Activated CD8-positive, alpha-beta T cell treated with anti-CD3 and anti-CD28 coated beads for 36 hours (primary cell): ENCODE results near the gene SRRM3. TPM values are rescaled to one million over a fixed set of nuclear protein-coding genes. Genes with fewer than 3 reads are reported as not detected.
"Not testable (repeated sequence)": the region's sequence is repeated elsewhere in the genome, so short reads cannot be mapped to it uniquely, and the experiment has no call there.

ENCODE experiments used
- ATAC-seq: fragments of 200-7000 bp; cut with Tn5 transposase; one replicate; pipeline ENCODE4 v1.10.0; 2021; ENCODE audit warnings: mild to moderate bottlenecking, moderate library complexity
- CTCF ChIA-PET: fragments of 350-600 bp; sonication (Branson Sonifier 250); formaldehyde crosslinking; loops from one replicate; lab custom pipeline; 2021; ENCODE audit warnings: antibody characterized with exemption; lab: Charles Lee
- POLR2A ChIA-PET: fragments of 350-600 bp; sonication (Branson Sonifier 250); formaldehyde crosslinking; loops from one replicate; lab custom pipeline; 2021; ENCODE audit warnings: antibody characterized with exemption; lab: Charles Lee
- DNase-seq: peaks from one replicate; pipeline ENCODE4 v3.0.0-alpha.2; 2020
- H3K27ac Mint-ChIP-seq: one replicate; pipeline ENCODE4 v1.8.0; 2021; ENCODE audit warnings: mild to moderate bottlenecking, mixed read lengths
- H3K27me3 Mint-ChIP-seq: one replicate; pipeline ENCODE4 v1.8.0; 2021; ENCODE audit warnings: mixed read lengths
- H3K36me3 Mint-ChIP-seq: one replicate; pipeline ENCODE4 v1.8.0; 2021; ENCODE audit warnings: low read depth, mixed read lengths
- H3K4me1 Mint-ChIP-seq: one replicate; pipeline ENCODE4 v1.8.0; 2021; ENCODE audit warnings: low read depth, mixed read lengths
- H3K4me3 Mint-ChIP-seq: one replicate; pipeline ENCODE4 v1.8.0; 2021; ENCODE audit warnings: mild to moderate bottlenecking, moderate library complexity, mixed read lengths
- H3K9me3 Mint-ChIP-seq: one replicate; pipeline ENCODE4 v1.8.0; 2021; ENCODE audit warnings: mixed read lengths
- intact Hi-C: fragments of 100-400 bp; cut with micrococcal nuclease; formaldehyde crosslinking; loops from one replicate; pipeline ENCODE4 v1.10.0; 2022
- total RNA-seq, 2 experiments: library from RNA; stranded (reverse); gene quantifications; one replicate each; pipeline ENCODE4 v1.2.3, GENCODE V29; 2021
- TF ChIP-seq, protein P1 (sequence below): fragments of 200-600 bp; IDR thresholded peaks from one replicate; pipeline ENCODE4 v1.8.0; 2022; ENCODE audit warnings: antibody characterized with exemption, mild to moderate bottlenecking

Gene SRRM3
- total RNA-seq, 2 experiments from 2014 or later, result not detected

DNA sequence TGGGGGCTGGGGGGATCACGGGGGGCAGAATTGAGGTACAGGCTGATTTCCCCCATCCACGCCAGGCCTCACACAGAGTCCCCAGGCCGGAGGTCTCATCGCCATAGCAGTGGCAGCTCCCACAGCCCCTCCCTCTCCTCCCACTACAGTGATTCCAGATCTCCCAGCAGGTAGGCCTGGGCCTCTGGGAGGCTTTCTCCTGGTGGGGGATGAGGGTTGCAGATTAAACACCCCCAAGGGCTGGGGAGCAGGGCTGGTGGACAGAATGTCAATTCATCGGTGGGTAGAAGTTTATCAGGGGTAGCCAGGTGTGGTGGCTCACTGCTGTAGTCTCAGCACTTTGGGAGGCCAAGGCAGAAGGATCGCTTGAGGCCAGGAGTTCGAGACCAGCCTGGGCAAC lies 63.6 kb downstream of the SRRM3 start:
- H3K27me3 Mint-ChIP-seq, result peaks cover 30% of the 10 kb centered on the region
- intact Hi-C loops, result loop anchor here (5.0 kb wide), 1 partner anchor 88 kb away; no protein-coding TSS in a partner anchor
- H3K27ac Mint-ChIP-seq, result no peak overlapping the region
- H3K36me3 Mint-ChIP-seq, result no peaks in the 10 kb centered on the region
- ATAC-seq, result no peak
- peaks cover 10% of the 10 kb centered on the region for H3K4me1 Mint-ChIP-seq
- TF ChIP-seq, protein P1, sequence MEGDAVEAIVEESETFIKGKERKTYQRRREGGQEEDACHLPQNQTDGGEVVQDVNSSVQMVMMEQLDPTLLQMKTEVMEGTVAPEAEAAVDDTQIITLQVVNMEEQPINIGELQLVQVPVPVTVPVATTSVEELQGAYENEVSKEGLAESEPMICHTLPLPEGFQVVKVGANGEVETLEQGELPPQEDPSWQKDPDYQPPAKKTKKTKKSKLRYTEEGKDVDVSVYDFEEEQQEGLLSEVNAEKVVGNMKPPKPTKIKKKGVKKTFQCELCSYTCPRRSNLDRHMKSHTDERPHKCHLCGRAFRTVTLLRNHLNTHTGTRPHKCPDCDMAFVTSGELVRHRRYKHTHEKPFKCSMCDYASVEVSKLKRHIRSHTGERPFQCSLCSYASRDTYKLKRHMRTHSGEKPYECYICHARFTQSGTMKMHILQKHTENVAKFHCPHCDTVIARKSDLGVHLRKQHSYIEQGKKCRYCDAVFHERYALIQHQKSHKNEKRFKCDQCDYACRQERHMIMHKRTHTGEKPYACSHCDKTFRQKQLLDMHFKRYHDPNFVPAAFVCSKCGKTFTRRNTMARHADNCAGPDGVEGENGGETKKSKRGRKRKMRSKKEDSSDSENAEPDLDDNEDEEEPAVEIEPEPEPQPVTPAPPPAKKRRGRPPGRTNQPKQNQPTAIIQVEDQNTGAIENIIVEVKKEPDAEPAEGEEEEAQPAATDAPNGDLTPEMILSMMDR, result no peak
- H3K9me3 Mint-ChIP-seq, result no peaks in the 10 kb centered on the region
- H3K4me3 Mint-ChIP-seq, result no peak overlapping the region
- CTCF ChIA-PET, result interaction anchor here (1.2 to 1.6 kb wide), 3 partner anchors 8 to 87 kb away, joined by 5 to 6 read pairs (median 5); no protein-coding TSS in a partner anchor
- POLR2A ChIA-PET, result no interaction called here
- peak; percentile 15 for DNase-seq

DNA sequence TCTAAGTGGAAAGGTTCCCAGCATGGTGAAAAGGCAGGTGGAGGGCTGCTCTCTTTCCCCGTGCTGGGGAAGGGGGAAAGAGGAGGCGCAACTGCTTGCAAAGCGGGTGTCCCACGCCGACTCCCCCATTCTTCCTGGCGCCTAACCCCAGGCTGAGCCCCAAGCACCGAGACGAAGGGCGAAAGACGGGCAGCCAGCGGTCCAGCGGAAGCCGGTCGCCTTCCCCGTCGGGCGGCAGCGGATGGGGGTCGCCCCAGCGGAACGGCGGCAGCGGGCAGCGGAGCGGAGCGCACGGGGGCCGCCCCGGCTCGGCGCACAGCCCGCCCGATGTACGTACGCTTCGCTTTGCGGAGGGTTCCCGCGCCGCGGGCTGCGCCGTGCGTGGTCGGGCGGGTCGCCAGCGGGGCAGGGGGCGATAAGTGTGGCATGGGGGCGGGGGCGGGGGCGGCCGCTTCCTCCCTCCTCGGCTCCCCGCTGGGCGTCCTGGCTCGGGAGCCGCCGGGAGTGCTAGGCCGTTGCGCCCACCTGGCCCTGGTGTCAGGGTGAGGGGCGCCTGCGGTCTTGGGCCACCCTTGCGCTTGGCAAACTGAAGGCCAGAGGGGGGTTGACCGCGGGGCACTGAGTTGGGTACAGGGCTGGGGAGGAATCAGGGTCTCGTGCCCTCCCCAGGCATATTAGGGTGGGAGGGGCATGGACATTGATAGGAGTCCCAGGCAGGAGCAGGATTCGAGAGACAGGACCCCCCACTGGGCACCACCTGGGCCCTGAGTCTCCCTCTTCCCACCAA lies 65.6 kb downstream of the SRRM3 start:
- Mint-ChIP-seq H3K36me3 (no peaks in the 10 kb centered on the region), H3K27ac (no peak overlapping the region), H3K4me3 (peak overlapping the region; percentile 24), H3K9me3 (no peaks in the 10 kb centered on the region), H3K4me1 (peaks cover 10% of the 10 kb centered on the region), H3K27me3 (peaks cover 23% of the 10 kb centered on the region)
- ChIA-PET POLR2A (no interaction called here), CTCF (interaction anchor here (2.2 kb wide), 1 partner anchor 47 kb away, joined by 8 read pairs; no protein-coding TSS in a partner anchor)
- TF ChIP-seq, protein P1, result no peak
- intact Hi-C loops, result loop anchor here (5.0 kb wide), 1 partner anchor 90 kb away; no protein-coding TSS in a partner anchor
- ATAC-seq, result peak; percentile 50
- peak; percentile 21 for DNase-seq

DNA sequence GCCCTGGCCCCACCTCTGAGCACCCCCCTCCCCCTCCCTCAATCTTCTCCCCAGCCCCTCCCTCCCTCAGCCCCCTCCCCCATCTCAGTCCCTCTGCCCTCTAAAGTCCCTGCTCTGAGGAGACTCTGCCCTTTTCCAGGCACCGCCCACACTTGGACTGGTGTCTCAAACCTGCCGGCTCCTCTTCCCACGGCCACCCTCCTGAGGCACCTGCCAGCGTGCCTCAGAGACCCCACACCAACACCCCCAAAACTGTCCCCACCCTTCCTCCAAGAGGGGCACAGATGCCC lies 66.1 kb downstream of the SRRM3 start:
- H3K4me3 Mint-ChIP-seq, result no peak overlapping the region
- ChIA-PET POLR2A (no interaction called here), CTCF (interaction anchor here (2.2 kb wide), 1 partner anchor 46 kb away, joined by 8 read pairs; no protein-coding TSS in a partner anchor)
- ATAC-seq (no peak), DNase-seq (no peak)
- H3K36me3 Mint-ChIP-seq, result no peaks in the 10 kb centered on the region
- no peaks in the 10 kb centered on the region for H3K9me3 Mint-ChIP-seq
- peaks cover 23% of the 10 kb centered on the region for H3K27me3 Mint-ChIP-seq
- H3K4me1 Mint-ChIP-seq, result peaks cover 10% of the 10 kb centered on the region
- intact Hi-C loops, result loop anchor here (5.0 kb wide), 1 partner anchor 91 kb away; no protein-coding TSS in a partner anchor
- TF ChIP-seq, protein P1, result no peak
- H3K27ac Mint-ChIP-seq, result no peak overlapping the region

DNA sequence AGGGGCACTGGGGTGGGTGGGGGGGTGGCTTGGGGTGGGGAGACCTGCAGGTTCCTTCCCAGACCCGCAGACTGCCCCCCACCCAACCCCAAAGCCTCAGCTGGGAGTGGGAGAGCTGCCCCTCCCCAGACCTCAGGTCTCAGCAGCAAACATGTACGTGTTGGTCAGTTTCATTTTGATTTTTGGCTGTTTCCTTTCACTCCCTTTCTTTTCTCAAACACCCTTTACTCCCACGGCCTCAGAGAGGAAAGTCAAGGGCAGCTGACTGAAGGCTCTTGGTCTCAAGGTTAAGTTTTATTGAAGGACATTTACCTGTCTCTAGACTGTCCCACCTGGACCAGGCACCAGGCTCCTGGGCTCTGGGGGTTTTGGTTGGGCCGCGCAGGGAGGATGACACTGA lies 66.7 kb downstream of the SRRM3 start:
- peaks cover 16% of the 10 kb centered on the region for H3K4me1 Mint-ChIP-seq
- H3K27ac Mint-ChIP-seq, result no peak overlapping the region
- ChIA-PET POLR2A (interaction anchor here (0.7 kb wide), 1 partner anchor 10 kb away, joined by 4 read pairs; no protein-coding TSS in a partner anchor), CTCF (interaction anchor here (1.6 to 2.2 kb wide), 2 partner anchors 11 to 46 kb away, joined by 3 to 8 read pairs; no protein-coding TSS in a partner anchor)
- no peaks in the 10 kb centered on the region for H3K9me3 Mint-ChIP-seq
- peaks cover 23% of the 10 kb centered on the region for H3K27me3 Mint-ChIP-seq
- TF ChIP-seq, protein P1, result no peak
- ATAC-seq (no peak), DNase-seq (no peak)
- H3K4me3 Mint-ChIP-seq, result no peak overlapping the region
- no peaks in the 10 kb centered on the region for H3K36me3 Mint-ChIP-seq
- intact Hi-C loops, result loop anchor here (5.0 kb wide), 1 partner anchor 91 kb away; no protein-coding TSS in a partner anchor

DNA sequence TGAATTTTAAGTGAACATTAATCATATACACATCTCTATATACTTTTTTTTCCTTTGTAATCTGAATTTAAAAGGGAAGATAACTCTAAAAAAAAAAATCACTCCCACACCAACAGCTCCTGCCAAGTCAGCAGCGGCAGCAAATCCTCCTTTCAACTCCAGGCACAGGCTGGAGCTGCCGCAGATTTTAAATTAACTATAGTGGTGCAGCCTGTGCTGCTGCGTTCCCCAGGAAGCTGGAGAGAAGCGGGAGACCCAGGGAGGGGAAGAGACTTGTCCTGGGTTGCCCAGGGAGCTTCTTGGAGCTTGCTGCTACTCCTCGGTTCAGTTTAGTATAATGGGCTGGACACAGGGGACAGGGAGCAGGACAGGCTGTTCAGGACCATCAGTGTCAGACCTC lies 68.2 kb downstream of the SRRM3 start:
- peaks cover 24% of the 10 kb centered on the region for H3K27me3 Mint-ChIP-seq
- peaks cover 21% of the 10 kb centered on the region for H3K4me1 Mint-ChIP-seq
- TF ChIP-seq, protein P1, result no peak
- H3K27ac Mint-ChIP-seq, result no peak overlapping the region
- POLR2A ChIA-PET, result no interaction called here
- no peaks in the 10 kb centered on the region for H3K9me3 Mint-ChIP-seq
- DNase-seq, result no peak
- no peak for ATAC-seq
- CTCF ChIA-PET, result interaction anchor here (1.6 to 2.2 kb wide), 4 partner anchors 10 to 44 kb away, joined by 3 to 8 read pairs (median 8); no protein-coding TSS in a partner anchor
- no peak overlapping the region for H3K4me3 Mint-ChIP-seq
- no peaks in the 10 kb centered on the region for H3K36me3 Mint-ChIP-seq
- intact Hi-C loops, result loop anchor here (5.0 kb wide), 1 partner anchor 93 kb away; no protein-coding TSS in a partner anchor

DNA sequence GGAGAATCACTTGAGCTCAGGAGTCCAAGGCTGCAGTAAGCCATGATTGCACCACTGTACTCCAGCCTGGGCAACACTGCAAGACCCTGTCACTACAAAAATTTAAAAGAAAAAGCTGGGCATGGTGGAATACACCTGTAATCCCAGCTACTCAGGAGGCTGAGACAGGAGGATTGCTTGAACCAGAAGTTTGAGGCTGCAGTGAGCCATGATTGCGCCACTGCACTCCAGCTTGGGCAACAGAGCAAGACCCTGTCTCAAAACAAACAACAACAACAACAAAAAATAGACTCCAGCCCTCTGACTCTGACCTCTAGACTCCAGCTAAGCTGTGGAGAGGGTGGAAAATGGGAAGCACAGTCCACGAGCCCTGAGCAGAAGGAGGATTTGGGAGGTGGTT lies 69.7 kb downstream of the SRRM3 start:
- POLR2A ChIA-PET, result interaction anchor here (1.0 kb wide), 1 partner anchor 13 kb away, joined by 3 read pairs; no protein-coding TSS in a partner anchor
- Mint-ChIP-seq H3K4me1 (peaks cover 21% of the 10 kb centered on the region), H3K27me3 (peaks cover 24% of the 10 kb centered on the region)
- H3K27ac Mint-ChIP-seq, ATAC-seq, H3K9me3 Mint-ChIP-seq, intact Hi-C loops, H3K4me3 Mint-ChIP-seq, DNase-seq, H3K36me3 Mint-ChIP-seq: not testable (repeated sequence)
- CTCF ChIA-PET, result interaction anchor here (1.1 to 1.9 kb wide), 4 partner anchors 8 to 93 kb away, joined by 4 to 8 read pairs (median 4); no protein-coding TSS in a partner anchor
